Measurements from ENCODE around the gene BAG3.
"Not testable (repeated sequence)": the region's sequence is repeated elsewhere in the genome, so short reads cannot be mapped to it uniquely, and the experiment has no call there.

The BAG3 gene

GRCh38 chr10:119694608-119695007 lies 43.4 kb downstream of the BAG3 start:
- no peak for DNase-seq (ENCODE audit: low spot score)

- no peak for DNase-seq (ENCODE audit: low spot score)
Observed at GRCh38 chr10:119700321-119700954, 49.3 kb downstream of the BAG3 start.

GRCh38 chr10:119701861-119702260 lies 50.7 kb downstream of the BAG3 start:
- DNase-seq (ENCODE audit: low spot score), result no peak

- DNase-seq (ENCODE audit: low spot score), result no peak
Observed at GRCh38 chr10:119702583-119702982, 51.4 kb downstream of the BAG3 start.

- no peak for DNase-seq (ENCODE audit: low spot score)
Observed at GRCh38 chr10:119703903-119704508, 52.8 kb downstream of the BAG3 start.

- DNase-seq (ENCODE audit: low spot score), result no peak
Observed at GRCh38 chr10:119705434-119705831, 54.3 kb downstream of the BAG3 start.

GRCh38 chr10:119706521-119707278 lies 55.5 kb downstream of the BAG3 start:
- DNase-seq (ENCODE audit: low spot score), result no peak

- not testable (repeated sequence) for DNase-seq (ENCODE audit: low spot score)
Observed at GRCh38 chr10:119707331-119707730, 56.2 kb downstream of the BAG3 start.

- not testable (repeated sequence) for DNase-seq (ENCODE audit: low spot score)
Observed at GRCh38 chr10:119710935-119711334, 59.8 kb downstream of the BAG3 start.

- DNase-seq (ENCODE audit: low spot score), result no peak
Observed at GRCh38 chr10:119713744-119714483, 62.7 kb downstream of the BAG3 start.

GRCh38 chr10:119714484-119714816 lies 63.3 kb downstream of the BAG3 start:
- no peak for DNase-seq (ENCODE audit: low spot score)

- peak; percentile 37 for DNase-seq (ENCODE audit: low spot score)
Observed at GRCh38 chr10:119715628-119716505, 64.7 kb downstream of the BAG3 start.

- DNase-seq (ENCODE audit: low spot score), result no peak
Observed at GRCh38 chr10:119723161-119723560, 72.0 kb downstream of the BAG3 start.

- DNase-seq (ENCODE audit: low spot score), result no peak
Observed at GRCh38 chr10:119723624-119724023, 72.4 kb downstream of the BAG3 start.

- DNase-seq (ENCODE audit: low spot score), result no peak
Observed at GRCh38 chr10:119724593-119725516, 73.7 kb downstream of the BAG3 start.

- no peak for DNase-seq (ENCODE audit: low spot score)
Observed at GRCh38 chr10:119725517-119725827, 74.3 kb downstream of the BAG3 start.

- peak; percentile 100 for DNase-seq (ENCODE audit: low spot score)
Observed at GRCh38 chr10:119725828-119726675, 74.9 kb downstream of the BAG3 start, which contains the start of gene INPP5F. Gene INPP5F (plus strand): TSS chr10:119726050. CDS start chr10:119726263, 213 bp downstream.

GRCh38 chr10:119726676-119727261 lies 75.6 kb downstream of the BAG3 start:
- DNase-seq (ENCODE audit: low spot score), result no peak
